HG03457 (cell line): ENCODE measurements around the gene MRPL10.

Experiments used
- ATAC-seq: cut with Tn5 transposase; IDR thresholded peaks from one replicate; pipeline ENCODE4 v1.9.1; 2021; ENCODE audit warnings: moderate number of reproducible peaks; ENCODE audit not compliant: unreplicated experiment

The MRPL10 gene

GRCh38 chr17:47840001-47840741, 8.8 kb upstream of the MRPL10 start:
- ATAC-seq, result no peak

DNA sequence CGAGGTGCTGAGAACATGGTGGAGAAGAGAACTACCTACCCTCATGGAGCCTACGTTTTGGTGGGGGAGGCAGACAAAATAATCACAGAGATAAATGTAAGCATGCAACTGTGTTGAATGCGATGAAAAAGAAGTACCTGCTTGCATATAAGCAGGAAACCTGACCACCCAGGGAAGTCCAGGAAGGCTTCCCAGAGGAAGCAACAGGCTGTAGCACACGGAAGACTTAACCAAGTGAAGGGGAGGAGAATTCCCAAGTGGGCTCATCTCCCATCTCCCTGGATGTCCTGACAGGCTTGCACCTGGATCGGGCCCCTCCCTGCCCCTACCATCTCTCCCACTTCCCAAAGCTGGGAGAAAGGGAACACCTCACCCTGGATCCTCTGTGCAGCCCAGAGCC, 7.7 kb upstream of the MRPL10 start:
- ATAC-seq, result no peak

- ATAC-seq, result no peak
Observed at GRCh38 chr17:47838636-47839035, 7.3 kb upstream of the MRPL10 start.

GRCh38 chr17:47837401-47838039, 6.2 kb upstream of the MRPL10 start:
- ATAC-seq, result no peak

- ATAC-seq, result no peak
Observed at GRCh38 chr17:47836601-47837000, 5.3 kb upstream of the MRPL10 start.

- ATAC-seq, result no peak
Observed at GRCh38 chr17:47834756-47835155, 3.4 kb upstream of the MRPL10 start.

GRCh38 chr17:47831934-47832327, 590 bp upstream of the MRPL10 start:
- ATAC-seq, result no peak

- ATAC-seq, result no peak
Observed at GRCh38 chr17:47830396-47831002, 842 bp downstream of the MRPL10 start.

DNA sequence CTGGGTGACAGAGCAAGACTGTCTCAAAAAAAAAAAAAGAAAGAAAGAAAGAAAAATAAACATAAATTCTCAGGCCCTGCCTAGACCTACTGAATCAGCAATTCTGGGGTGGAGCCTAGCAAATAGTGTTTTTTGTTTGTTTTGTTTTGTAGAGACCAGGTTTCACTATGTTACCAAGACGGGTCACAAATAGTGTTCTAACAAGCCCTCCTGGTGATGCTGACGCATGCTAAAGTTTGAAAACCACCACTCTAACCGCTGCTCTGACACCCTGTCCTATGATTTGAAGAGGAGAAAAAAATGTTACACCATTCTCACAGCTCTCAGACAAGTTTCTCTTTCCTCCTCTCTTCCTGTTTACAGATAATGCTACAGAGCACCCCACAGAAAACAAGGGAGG, 1.5 kb downstream of the MRPL10 start:
- ATAC-seq, result no peak

- ATAC-seq, result no peak
Observed at GRCh38 chr17:47823519-47823918, 7.8 kb downstream of the MRPL10 start.

GRCh38 chr17:47822785-47823184, 8.6 kb downstream of the MRPL10 start:
- ATAC-seq, result no peak

- peak; percentile 60 for ATAC-seq
Observed at GRCh38 chr17:47821424-47822391, 9.6 kb downstream of the MRPL10 start, which contains the start of gene OSBPL7. Gene OSBPL7, minus strand, starts transcription at chr17:47821794. Its CDS starts 1,516 bp downstream, at chr17:47820278.

DNA sequence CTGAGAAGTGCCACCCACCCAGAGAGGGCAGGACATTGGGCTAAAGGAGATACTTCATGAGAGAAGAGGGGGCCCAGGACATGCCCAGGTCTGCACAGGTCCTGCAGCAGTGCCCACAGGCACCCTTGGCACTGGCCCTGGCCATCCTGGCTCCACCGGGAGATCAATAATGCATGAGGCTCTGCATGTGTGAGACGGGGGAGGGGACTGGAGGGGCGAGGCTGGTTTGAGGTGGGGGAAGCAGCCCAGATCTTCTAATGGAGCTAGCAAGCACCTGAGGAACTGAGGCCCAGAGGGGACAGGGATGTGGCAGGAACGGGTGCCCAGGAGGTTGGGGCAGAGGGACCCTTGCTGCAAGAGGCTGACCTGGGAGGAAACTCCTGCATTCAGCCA, 10.3 kb downstream of the MRPL10 start:
- ATAC-seq, result no peak

GRCh38 chr17:47820033-47820789, 11.1 kb downstream of the MRPL10 start:
- no peak for ATAC-seq

DNA sequence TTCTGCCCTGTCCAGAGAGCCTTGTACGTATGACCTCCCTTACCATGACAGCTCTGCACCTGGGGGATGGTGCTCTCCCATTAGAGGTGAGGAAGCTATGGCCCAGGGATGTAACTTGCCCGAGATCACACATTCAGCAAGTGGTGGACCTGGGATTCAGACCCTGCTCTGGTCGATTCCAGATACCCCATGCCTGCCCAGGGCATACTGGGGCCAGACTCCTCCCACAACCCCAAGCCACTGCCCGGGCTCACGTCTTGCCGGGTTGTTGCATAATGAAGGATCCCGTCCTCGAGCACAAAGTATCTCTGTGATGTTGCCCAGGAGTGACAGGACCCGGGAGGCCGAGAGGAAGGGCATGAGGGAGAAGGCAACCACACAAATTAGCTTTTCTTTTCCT, 11.9 kb downstream of the MRPL10 start:
- no peak for ATAC-seq

GRCh38 chr17:47818002-47818695, 13.2 kb downstream of the MRPL10 start:
- ATAC-seq, result no peak

DNA sequence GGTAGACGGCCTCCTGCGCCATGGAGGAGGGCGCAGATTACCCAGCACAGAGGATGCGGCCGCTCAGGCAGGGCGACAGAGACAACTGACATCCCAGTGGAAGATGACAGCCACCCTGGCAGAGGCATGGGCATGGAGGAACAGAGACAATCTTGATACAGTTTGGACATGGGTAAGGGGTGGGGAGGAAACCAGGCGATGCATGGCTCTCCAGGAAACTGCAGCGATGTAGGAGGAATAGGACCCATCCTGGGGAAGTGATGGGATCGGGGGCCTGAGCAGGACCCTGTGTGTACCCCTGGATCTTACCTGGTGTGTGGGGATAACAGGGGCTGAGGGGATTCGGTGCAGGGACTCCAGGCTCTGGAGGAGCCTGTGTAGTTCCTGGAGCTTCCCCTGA, 14.4 kb downstream of the MRPL10 start:
- ATAC-seq, result no peak

DNA sequence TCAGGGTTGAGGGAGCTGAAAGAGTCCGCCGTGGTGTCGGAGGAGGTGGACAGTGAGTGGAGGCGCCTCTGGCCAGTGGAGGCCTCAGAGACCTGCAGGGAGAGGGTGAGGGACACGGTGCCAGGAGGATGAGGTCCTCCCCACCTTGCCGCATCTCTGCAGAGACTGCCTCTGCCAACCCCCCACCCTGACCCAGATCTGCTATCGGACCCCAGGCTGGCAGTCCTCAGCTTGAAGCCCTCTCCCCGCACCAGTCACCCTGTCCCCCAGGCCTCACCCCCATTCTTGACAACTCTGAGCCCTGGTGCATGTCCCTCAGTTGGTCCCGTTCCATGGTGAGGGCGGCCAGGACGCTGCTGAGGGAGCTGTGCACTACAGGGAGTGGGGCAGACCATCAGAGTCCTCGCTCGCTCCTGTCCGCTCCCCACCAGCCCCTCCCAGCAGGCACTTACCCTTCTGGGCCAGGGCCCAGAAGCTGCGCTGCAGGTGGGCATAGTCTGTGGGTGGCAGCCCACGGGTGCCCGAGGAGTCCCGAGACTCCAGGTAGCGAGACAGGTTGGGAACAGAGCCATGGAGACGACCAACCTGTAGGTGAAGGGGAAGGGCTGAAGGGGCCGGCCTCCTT, 15.1 kb downstream of the MRPL10 start:
- ATAC-seq, result no peak
